CD4-positive, alpha-beta T cell (primary cell): ENCODE data around the gene RPL27A. TPM values are rescaled to one million over a fixed set of nuclear protein-coding genes. Genes with fewer than 3 reads are reported as not detected.

ENCODE experiments used
- ATAC-seq: fragments of 200-7000 bp; cut with Tn5 transposase; one replicate; pipeline ENCODE4 v1.10.0; 2022; ENCODE audit warnings: mild to moderate bottlenecking; ENCODE audit not compliant: poor library complexity
- CTCF ChIA-PET: fragments of 350-600 bp; sonication (Branson Sonifier 250); formaldehyde crosslinking; loops from one replicate; lab custom pipeline; 2021; ENCODE audit warnings: antibody characterized with exemption, inconsistent platforms; lab: Charles Lee
- POLR2A ChIA-PET: fragments of 350-600 bp; sonication (Branson Sonifier 250); formaldehyde crosslinking; loops from one replicate; lab custom pipeline; 2021; ENCODE audit warnings: antibody characterized with exemption, inconsistent platforms; lab: Charles Lee
- DNase-seq, 14 experiments: peaks; one replicate each; pipeline ENCODE4 v3.0.0-alpha.2; 2013 to 2020; ENCODE audit warnings: mixed read lengths in 2 of 14
- H3K27ac ChIP-seq, 2 donors: one replicate each; pipeline versions ENCODE4 v1.5.1 to v1.7.0; 2013; ENCODE audit warnings: low read length in 2 of 2, low read depth in 1 of 2, mild to moderate bottlenecking in 1 of 2
- H3K27me3 ChIP-seq, 2 experiments: 1 replicate in 1 of 2; 2 replicates in 1 of 2; pipeline versions ENCODE4 v1.6.1 to v1.7.0; 2013; ENCODE audit warnings: low read length in 2 of 2, control low read depth in 1 of 2, mild to moderate bottlenecking in 1 of 2, moderate library complexity in 1 of 2; ENCODE audit not compliant: insufficient read depth in 2 of 2, control insufficient read depth in 1 of 2
- H3K36me3 ChIP-seq: one replicate; pipeline ENCODE4 v1.6.1; 2013; ENCODE audit warnings: low read length, control low read depth; ENCODE audit not compliant: insufficient read depth
- H3K4me1 ChIP-seq: one replicate; pipeline ENCODE4 v1.6.1; 2013; ENCODE audit warnings: low read length, control low read depth; ENCODE audit not compliant: insufficient read depth
- H3K4me3 ChIP-seq: one replicate; pipeline ENCODE4 v1.5.1; 2013; ENCODE audit warnings: mild to moderate bottlenecking, low read length, moderate library complexity
- H3K9me3 ChIP-seq, 2 experiments: 1 replicate in 1 of 2; 2 replicates in 1 of 2; pipeline versions ENCODE4 v1.6.1 to v1.7.0; 2013; ENCODE audit warnings: low read length in 2 of 2, mild to moderate bottlenecking in 2 of 2, control low read depth in 1 of 2, moderate library complexity in 1 of 2; ENCODE audit not compliant: control insufficient read depth in 1 of 2, insufficient read depth in 1 of 2
- H3K27ac Mint-ChIP-seq: one replicate; pipeline ENCODE4 v1.8.0; 2020; ENCODE audit warnings: mixed read lengths
- H3K27me3 Mint-ChIP-seq: one replicate; pipeline ENCODE4 v1.8.0; 2021; ENCODE audit warnings: mixed read lengths
- H3K36me3 Mint-ChIP-seq: one replicate; pipeline ENCODE4 v1.8.0; 2021; ENCODE audit warnings: low read depth, mixed read lengths
- H3K4me1 Mint-ChIP-seq: one replicate; pipeline ENCODE4 v1.8.0; 2021; ENCODE audit warnings: low read depth, mixed read lengths
- H3K4me3 Mint-ChIP-seq: one replicate; pipeline ENCODE4 v1.8.0; 2020; ENCODE audit warnings: mild to moderate bottlenecking, mixed read lengths
- H3K9me3 Mint-ChIP-seq: one replicate; pipeline ENCODE4 v1.8.0; 2020; ENCODE audit warnings: mixed read lengths
- CTCF ChIP-seq: fragments of 200-600 bp; IDR thresholded peaks from one replicate; pipeline ENCODE4 v1.8.0; 2022; ENCODE audit warnings: antibody characterized with exemption, mild to moderate bottlenecking
- intact Hi-C, 2 experiments: fragments of 100-400 bp; cut with DNase I in 1 of 2; cut with micrococcal nuclease in 1 of 2; formaldehyde crosslinking; loops; one replicate each; pipeline versions ENCODE4 v1.15.1 to v1.9.0; 2023 to 2025; cut with DNase I, micrococcal nuclease
- total RNA-seq, 174 experiments: library from RNA in 2 of 174; stranded (reverse) in 2 of 174; gene quantifications; one replicate each; pipeline ENCODE4 v1.2.3 and lab custom pipeline; 2021 to 2026

Gene RPL27A
- total RNA-seq, 2 experiments from 2014 or later = 1,667 to 1,721 TPM

GRCh38 chr11:8714622-8715225 lies 32.1 kb downstream of the RPL27A start:
- no peak for ATAC-seq
- peaks cover 2% of the 10 kb centered on the region for H3K27me3 Mint-ChIP-seq
- intact Hi-C loops = no loop called here
- H3K4me1 Mint-ChIP-seq = no peaks in the 10 kb centered on the region
- Histone ChIP-seq H3K27ac (no peak overlapping the region), H3K9me3 (no peaks in the 10 kb centered on the region), H3K4me1 (peaks cover 3% of the 10 kb centered on the region), H3K36me3 (no peaks in the 10 kb centered on the region), H3K27me3 (no peaks in the 10 kb centered on the region), H3K4me3 (no peak overlapping the region)
- H3K9me3 Mint-ChIP-seq = no peaks in the 10 kb centered on the region
- H3K36me3 Mint-ChIP-seq = no peaks in the 10 kb centered on the region
- DNase-seq = no peak
- H3K27ac Mint-ChIP-seq = no peak overlapping the region
- no peak for TF ChIP-seq CTCF
- CTCF ChIA-PET = no interaction called here
- no peak overlapping the region for H3K4me3 Mint-ChIP-seq
- POLR2A ChIA-PET = no interaction called here

GRCh38 chr11:8715501-8715900 lies 32.9 kb downstream of the RPL27A start:
- Histone ChIP-seq H3K27me3 (peaks cover 0 to 2% of the 10 kb centered on the region in 2 experiments), H3K9me3 (no peaks in the 10 kb centered on the region), H3K4me1 (peaks cover 3% of the 10 kb centered on the region), H3K4me3 (no peak overlapping the region), H3K27ac (no peak overlapping the region), H3K36me3 (no peaks in the 10 kb centered on the region)
- no peak for TF ChIP-seq CTCF
- no peak overlapping the region for H3K27ac Mint-ChIP-seq
- H3K27me3 Mint-ChIP-seq = no peaks in the 10 kb centered on the region
- ChIA-PET POLR2A (no interaction called here), CTCF (no interaction called here)
- no peaks in the 10 kb centered on the region for H3K9me3 Mint-ChIP-seq
- ATAC-seq (no peak), DNase-seq (no peak)
- intact Hi-C loops = no loop called here
- H3K4me1 Mint-ChIP-seq = no peaks in the 10 kb centered on the region
- H3K4me3 Mint-ChIP-seq = no peak overlapping the region
- H3K36me3 Mint-ChIP-seq = no peaks in the 10 kb centered on the region

- Histone ChIP-seq H3K27ac (no peak overlapping the region), H3K4me3 (no peak overlapping the region), H3K27me3 (peaks cover 0 to 2% of the 10 kb centered on the region in 2 experiments), H3K36me3 (no peaks in the 10 kb centered on the region), H3K9me3 (no peaks in the 10 kb centered on the region), H3K4me1 (peaks cover 3% of the 10 kb centered on the region)
- TF ChIP-seq CTCF = no peak
- Mint-ChIP-seq H3K4me1 (no peaks in the 10 kb centered on the region), H3K27ac (no peak overlapping the region), H3K36me3 (no peaks in the 10 kb centered on the region), H3K4me3 (no peak overlapping the region), H3K9me3 (no peaks in the 10 kb centered on the region), H3K27me3 (no peaks in the 10 kb centered on the region)
- ChIA-PET POLR2A (no interaction called here), CTCF (no interaction called here)
- DNase-seq (no peak), ATAC-seq (no peak)
- intact Hi-C loops = no loop called here
Measured at GRCh38 chr11:8717544-8717875, 34.9 kb downstream of the RPL27A start.
